ENCODE results near the gene IFIT3. TPM values are rescaled to one million over a fixed set of nuclear protein-coding genes. Genes with fewer than 3 reads are reported as not detected.

IFIT3 gene
- total RNA-seq, 1 experiment from 2014 or later: 32.0 TPM

DNA sequence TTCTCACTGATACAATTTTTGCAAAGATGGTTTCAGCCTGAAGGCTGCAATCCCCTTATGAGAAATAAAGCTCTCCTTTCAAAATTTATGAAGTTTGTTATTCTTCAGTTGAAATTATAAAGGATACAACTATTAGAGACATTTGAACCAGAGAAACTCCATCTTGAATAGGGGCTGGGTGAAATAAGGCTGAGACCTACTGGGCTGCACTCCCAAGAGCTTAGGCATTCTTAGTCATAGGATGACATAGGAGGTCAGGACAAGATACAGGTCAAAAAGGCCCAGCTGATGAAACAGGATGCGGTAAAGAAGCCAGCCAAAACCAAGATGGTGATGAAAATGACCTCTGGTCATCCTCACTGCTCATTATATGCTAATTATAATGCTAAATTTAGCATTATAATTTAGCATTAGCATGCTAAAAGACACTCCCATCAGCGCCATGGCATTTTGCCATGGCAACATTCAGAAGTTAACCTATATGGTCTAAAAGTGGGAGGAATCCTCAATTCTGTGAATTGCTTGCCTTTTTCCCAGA, 27.7 kb downstream of the IFIT3 start:
- DNase-seq (ENCODE audit: low read depth): peak; percentile 66

DNA sequence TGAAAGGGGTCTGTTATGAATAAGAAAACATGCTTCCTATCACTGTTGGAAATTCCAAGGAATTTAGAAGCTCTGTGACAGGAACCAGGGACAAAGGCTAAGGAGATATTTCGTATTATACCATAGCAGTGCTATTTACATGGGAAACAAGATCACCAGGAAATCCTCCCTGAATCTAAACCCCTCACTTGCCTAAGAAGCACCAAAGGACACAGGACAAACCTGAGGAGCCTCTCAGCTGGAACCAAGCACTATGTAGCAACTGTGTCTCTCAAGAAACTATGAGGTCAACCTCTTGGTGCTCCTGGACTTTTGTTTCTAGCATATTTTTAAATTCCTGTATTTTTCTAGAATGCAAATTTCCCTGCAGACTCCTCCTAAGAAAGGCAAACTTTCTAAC, 29.3 kb downstream of the IFIT3 start:
- DNase-seq (ENCODE audit: low read depth): no peak

DNA sequence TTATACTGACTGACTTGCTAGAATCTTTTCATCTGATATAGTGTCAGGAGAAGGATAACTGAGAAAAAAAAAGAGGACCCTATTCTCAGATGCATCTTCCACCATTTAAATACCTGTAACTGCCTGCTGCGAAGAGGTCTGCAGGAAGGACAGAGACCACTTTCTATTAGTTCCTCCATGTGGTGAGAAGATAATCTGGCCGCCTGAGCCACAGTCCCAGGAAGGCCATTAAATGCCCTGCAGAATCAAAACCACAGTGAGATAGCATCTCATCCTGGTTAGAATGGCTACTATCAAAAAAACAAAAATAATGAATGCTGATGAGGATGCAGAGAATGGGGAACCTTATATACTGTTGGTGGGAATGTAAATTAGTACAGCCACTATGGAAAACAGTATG, 30.2 kb downstream of the IFIT3 start:
- no peak for DNase-seq (ENCODE audit: low read depth)

DNA sequence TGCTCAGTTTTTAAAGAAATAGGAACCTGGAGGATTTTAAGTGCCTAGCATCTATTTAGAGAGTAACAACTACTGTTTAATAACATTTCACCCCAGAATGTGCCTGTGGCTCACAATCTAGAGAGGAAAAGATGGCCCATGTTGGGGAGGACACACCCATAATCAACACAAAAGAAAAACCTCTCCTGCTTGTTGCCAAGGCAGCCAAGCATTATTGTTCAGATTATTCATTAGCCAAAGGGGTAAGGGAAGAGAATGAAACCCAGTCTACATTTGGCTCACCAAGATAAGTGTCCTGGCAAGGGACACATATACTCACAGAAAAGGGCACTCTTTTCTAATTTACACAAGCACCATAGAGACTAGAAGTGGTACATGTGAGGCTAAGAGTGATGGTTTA, 32.4 kb downstream of the IFIT3 start:
- DNase-seq (ENCODE audit: low read depth): no peak

DNA sequence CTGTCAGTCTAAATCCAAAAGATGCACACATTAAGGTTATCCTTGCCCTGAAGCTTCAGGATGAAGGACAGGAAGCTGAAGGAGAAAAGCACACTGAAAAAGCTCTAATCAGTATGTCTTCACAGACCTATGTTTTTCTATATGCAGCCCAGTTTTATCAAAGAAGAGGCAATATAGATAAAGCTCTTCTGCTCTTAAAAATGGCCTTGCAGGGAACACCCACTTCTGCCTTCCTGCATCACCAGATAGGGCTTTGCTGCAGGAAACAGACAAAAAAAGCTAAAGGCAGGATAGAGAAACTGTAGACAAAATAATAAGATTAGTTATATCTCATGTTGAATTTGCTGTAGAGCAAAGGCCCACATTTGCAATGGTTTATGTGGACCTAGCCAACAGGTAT, 35.1 kb downstream of the IFIT3 start:
- DNase-seq (ENCODE audit: low read depth): no peak

DNA sequence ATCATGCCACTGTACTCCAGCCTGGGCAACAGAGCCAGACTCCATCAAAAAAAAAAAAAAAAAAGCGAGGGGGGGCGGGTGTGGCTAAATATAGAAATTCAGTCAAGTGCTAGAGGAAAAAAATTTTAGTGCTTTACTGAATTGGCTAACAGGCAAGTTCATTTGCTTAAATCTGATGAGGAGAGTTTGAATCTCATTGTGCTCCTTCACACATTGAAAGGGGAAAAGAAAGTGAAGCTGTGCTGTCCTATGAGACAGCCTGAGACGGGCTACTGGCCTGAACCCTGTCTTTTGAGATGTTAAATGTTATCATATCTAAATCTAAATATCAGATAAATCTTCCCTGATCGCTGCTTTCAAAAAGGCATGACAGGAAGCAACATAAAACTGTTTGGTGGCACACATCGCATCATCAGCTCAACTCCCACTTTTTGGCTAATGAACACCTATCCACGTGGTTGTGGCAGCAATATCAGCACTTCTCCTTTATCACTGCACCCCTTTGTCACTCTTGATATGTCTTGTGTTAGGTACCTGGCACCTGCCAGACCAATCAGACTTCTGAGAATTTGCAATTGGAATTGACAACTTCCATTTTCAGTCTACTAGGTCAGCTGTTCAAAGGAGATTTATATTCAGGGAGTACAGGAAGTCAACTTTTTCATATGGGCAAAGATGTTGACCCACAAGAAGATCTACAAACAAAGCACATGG, 36.1 kb downstream of the IFIT3 start:
- no peak for DNase-seq (ENCODE audit: low read depth)

DNA sequence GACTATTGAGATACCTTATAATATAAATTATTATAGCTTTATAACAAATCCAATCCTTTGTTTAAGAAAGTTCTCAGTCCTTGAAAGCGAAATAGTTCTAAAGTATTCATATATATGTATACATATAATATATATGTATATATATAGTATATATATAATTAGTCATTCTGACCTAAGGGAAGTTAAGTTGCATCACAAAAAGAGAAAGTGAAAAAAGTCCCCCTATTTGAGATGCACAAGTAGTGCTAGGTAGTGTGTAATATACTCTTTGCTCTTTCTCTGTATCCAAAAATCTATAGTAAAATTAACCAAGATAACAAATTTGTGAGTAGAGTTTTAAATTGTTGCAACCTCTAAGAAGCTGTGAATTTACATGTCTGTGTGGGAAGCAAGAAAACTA, 36.7 kb downstream of the IFIT3 start:
- DNase-seq (ENCODE audit: low read depth): no peak

DNA sequence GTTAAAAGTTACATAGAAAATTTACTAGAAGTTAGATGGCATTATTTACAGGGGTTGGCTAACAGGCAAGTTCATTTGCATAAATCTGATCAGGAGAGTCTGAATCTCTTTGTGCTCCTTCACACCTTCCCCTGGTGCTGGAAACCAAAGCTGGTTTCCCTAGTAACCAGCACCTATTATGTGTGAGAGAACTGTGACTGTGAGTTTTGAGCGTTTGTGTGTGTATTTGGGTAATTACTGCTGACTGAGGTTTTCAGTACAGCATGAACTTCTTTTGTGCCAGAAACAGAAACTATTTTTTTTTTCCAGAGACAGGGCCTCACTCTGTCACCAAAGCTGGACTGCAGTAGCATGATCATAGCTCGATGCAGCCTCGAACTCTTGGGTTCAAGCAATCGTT, 39.7 kb downstream of the IFIT3 start:
- DNase-seq (ENCODE audit: low read depth): no peak

DNA sequence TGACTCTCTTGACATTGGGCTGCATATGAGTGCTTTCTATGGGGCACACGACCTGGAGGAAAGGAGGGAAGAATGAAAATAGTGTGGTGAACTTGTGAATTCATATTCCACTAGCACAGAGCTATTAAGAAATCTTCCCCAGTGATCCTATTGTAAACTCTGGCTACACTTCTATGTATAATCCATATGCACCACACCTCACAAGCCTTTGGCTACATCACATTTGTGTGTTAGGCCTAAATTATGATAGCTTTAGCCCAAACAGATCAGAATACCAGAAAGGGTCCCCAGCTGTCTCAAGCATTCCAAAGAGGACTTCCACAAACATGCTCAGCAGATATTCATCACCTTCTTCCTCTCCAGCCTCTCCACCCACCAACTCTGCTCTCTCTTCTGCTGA, 40.3 kb downstream of the IFIT3 start:
- no peak for DNase-seq (ENCODE audit: low read depth)

DNA sequence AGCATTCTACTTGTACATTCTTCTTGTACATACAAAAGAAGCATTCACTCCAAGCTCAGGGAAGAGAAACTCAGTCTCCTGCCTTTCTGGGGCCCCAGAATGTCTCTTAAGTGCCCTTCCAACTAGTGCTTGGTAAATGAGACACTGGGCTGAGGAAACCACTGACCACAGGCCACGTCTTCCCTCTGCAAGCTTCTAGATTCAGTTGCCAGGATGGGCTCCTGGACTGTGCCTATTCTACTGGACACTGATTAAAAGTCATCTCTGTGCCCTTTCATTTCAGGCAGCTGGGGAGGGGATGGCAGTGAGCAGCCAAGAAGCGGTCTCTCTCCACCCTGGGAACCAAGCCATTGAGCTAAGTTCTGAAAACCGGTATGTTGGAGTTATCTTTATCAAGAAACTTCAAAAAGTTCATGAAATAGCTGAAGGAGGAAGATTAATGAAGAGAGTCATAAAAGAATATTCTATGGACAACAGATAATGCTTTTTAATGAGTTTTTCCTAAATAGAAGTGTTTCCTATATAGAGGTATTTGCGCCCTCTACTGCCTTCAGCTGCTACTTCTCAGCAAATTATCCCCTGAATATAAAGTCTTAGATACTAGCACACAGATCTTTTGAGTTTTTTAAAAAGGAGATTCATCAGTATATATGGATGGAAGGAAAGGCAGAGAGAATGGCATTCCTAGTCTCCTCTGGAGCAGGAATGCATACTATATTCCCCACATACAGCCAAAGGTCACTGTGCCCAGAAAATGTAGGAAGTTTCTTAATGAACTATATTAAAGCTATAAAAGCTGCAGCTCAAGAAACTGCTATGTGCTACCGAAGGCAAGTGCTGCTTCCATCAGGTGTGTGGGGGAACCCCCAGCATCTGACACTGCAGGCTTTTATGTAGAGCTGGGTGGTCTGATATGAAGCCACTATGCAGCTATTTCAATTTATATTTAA, 41.6 kb downstream of the IFIT3 start:
- peak; percentile 61 for DNase-seq (ENCODE audit: low read depth)

DNA sequence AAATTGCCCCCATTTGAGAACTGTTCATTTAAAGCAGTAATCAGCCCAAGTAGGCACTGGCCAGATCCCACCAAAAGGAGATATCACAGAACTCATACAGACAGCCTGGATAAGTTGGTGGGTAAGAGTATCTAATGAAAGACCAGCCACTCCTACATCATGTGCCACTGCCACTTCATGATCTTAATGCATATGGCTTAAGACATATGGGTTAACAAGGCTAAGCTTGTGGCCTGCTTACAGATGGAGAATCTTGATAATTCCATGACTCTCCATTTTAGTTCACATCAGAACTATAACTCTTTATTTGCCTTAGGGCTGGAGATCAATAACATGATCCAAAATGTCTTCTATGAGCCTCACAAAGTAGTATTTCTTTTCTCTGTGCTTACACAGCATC, 43.3 kb downstream of the IFIT3 start:
- no peak for DNase-seq (ENCODE audit: low read depth)

DNA sequence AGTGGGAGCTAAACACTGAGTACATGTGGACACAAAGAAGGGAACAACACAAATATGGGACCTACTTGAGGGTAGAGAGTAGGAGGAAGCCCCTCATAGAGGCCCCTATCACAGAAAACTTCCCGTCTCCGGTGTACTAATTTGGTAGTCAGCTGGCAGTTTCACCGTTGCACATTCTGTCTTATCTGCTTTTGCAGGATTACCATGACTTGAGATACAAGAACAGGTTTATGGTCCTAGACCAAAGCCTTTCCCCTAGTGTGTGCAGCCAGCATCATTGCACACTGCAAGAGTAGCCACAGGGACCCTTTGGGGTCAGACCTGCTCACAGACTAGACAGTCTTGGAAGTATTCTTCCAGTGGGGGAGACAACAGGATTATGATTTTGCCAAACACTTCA, 44.2 kb downstream of the IFIT3 start:
- DNase-seq (ENCODE audit: low read depth): no peak

DNA sequence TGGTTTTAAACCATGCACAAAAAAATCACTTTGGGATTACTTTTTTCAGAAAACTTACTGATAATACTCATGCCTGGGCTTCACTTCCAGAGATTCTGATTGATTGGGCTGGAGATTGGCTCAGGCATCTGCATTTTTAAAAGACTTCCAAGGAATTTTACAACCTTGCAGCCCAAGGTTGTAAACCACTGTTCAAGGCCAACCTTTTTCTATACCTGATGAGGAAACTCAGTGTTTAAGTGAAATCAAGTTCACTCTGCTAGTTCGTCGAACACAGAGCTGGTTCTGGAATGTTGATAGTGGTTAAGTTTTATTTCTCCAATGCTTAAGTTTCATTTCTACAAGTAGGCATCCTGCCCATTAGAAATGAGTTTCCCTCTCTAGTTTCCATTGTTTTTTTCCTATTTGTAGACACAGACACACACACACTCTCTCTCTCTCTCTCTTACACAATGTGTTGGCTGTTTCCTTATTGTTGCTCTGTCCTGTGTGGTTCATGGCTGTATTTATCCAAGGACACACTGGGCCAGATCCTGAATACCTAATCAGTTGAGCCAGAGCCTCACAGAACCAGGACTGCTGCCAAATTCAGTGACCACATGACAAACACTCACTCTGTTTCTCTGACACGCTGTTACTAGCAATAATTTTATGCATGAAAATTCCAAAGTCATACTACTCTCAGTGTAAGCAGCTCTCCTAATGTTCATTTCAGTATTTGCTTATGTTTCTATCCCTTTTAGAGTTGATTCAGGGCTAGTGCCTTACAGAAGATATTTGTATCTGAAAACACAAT, 46.3 kb downstream of the IFIT3 start:
- DNase-seq (ENCODE audit: low read depth): peak; percentile 91

DNA sequence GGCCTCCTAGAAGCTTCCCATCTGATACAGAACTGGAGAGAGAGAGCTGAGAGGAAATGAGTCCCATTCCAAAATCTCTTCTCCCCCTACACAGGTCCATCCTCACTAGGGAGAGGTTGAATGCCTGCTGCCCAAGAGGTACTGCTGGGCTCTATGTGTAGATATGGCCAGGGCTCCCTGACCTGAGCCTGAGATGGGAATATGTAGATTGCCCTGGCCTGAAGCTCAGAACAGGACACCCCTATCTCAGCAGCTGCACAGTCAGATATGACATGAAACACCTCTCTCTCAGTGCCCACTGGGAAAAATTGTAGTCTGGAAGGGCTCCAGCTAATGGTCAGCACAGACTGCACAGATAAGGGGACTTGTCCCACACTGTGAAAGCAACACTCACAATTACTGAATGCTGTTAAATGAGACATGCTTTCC, 46.9 kb downstream of the IFIT3 start:
- DNase-seq (ENCODE audit: low read depth): no peak

DNA sequence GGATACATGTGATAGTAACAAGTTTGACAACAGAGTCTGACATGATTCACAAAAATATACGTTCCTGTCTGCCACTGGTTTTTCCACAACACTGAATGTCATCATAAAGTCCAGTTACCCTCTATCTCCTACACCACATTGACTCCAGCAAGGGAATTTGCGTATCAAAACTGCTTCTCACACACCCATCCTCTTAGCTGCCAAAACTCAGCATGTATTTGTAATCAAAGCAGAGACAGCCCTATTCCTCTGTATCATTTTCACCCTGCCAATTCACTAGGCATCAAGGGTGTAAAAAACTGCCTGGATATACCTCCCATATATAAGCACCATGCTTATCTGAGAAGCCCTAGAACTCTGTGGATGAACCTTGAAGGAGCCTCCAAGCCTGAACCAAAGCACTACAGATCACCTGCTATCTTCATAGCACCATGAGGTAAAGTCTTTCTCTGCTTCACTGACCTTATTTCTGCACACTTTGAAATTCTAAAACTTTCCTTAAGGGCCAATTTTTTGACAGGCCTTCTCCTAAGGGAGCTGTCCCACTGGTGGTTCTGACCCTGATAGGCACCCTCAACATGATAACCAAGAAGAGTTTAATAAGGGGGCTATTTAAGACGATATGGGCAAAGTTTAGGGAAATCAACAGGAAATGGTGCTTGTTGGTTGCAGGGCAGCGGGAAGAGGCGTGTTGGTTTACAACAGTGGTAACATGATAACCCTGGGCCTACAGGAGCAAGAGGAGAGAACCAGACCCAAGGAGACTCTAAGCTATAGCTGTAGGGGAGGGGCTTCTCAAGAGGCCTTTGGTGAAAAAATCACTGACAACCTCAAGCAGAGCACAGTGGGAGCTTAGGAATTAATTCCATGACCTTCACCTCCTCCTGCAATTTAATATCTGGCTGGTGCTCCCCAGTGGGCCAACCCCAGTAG, 50.2 kb downstream of the IFIT3 start, which contains the start of gene IFIT1B:
Gene IFIT1B, plus strand, starts transcription at position 352 of the 933 bp plus-strand sequence. Its CDS starts 80 bp downstream, at position 432.
- no peak for DNase-seq (ENCODE audit: low read depth)

DNA sequence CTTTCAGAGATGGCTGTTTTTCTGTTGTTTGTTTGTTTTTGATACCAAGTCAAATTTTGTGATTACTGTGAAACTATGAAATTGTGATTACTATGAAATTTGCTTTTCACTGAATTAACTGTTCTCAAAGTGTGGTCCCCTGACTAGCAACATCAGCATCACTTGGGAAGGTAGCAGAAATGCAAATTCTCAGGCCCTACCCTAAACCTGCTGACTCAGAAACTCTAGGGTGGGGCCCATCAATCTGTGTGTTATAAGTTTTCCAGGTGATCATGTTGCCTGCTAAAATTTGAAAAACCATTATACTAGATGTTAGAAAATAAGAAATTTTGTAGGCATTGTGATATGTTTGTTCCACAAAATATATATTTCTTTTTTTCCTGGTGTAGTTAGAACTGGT, 51.3 kb downstream of the IFIT3 start:
- DNase-seq (ENCODE audit: low read depth): no peak

DNA sequence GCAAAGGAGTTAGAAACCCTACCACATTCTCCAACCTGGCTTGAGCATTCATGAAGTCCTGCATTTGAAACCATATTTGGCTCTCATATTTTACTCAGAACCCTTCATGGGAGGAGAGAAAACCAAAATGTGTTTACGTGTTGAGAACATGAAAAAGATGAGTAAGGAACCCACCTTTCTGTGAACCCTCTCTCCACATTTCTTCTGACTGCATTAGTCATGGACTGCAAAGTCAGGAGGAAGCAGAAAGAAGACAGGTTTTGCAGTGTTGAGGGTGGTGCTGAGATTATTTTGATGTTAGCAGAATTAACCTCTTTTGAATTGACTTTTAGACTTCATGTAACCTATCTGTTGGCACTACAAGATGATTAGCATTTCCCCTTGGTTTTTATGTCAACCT, 55.0 kb downstream of the IFIT3 start:
- DNase-seq (ENCODE audit: low read depth): no peak

DNA sequence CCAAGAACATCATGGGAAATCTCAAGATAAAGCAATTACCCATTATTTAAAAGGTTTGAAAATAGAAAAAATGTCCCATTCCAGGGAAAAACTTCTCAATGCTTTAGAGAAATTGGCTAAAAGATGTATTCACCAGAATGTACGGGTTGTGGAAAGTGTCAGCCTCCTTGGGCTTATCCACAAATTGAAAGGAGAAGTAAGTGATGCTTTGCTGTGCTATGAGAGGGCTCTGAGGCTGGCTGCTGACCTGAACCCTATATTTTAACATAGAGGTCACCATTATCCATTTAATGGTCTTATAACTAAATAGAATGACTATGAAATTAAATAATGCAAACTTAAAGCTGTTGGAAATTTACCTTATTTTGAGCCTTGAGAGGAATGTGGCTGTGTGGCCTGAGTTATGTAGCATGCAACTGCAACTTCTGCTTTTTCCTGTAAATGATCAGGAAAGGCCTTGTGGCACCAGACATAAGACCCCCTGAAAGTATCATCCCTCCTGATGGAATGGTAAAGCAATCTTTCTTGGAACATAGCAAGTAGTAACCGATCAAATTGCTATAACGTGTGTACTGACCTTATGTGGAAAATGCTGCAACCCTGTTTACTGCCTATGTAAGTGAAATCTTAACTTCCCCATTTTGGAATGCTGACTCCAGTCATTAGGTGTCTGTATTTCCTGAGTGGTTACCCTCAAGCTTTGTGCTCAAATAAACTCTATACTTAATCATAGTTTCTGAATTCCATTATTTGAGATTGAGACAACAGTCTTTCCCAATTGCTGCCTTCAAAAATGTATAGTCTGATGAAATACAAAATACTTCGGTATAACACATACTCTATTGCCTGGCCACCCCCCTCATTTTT, 56.9 kb downstream of the IFIT3 start:
- no peak for DNase-seq (ENCODE audit: low read depth)

DNA sequence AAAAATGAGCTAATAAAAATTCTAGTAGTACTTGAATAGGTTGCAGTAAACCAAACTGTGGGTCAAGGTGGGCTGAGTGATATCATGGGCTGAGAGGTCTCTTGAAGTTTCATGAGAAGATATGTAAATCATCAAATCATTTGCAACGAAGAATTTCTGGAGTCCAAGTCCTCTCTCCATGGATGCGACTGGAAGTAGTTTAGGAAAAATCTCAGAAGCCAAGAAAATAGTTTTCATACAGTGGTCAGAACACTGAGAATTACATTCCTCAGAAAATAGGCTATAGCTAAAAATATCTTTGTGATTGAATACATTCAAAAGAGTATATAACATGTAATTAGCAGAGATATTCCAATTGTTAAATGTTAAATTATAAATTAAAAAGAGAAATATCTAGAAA, 61.0 kb downstream of the IFIT3 start:
- no peak for DNase-seq (ENCODE audit: low read depth)

DNA sequence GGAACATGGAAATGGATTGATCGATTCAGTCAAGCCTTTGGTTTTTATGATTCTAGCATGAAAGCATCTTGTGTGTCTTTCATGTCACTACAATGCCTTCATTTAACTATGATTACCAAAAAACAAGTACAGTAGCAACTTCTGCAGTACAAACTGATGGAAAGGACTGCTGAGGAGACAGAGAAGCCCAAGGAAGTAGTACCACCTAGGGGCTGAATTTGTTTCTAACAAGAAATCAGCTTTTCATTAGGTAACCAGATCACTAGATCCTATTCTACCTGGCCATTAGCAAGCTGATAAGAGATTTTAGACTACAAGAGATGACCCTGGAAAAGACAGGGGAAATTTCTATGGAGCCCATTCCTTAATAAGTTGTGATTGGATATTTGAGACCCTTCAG, 61.5 kb downstream of the IFIT3 start:
- peak; percentile 41 for DNase-seq (ENCODE audit: low read depth)

Measured in LHCN-M2 (cell line).